ENCODE data around the gene PHACTR3.

DNA sequence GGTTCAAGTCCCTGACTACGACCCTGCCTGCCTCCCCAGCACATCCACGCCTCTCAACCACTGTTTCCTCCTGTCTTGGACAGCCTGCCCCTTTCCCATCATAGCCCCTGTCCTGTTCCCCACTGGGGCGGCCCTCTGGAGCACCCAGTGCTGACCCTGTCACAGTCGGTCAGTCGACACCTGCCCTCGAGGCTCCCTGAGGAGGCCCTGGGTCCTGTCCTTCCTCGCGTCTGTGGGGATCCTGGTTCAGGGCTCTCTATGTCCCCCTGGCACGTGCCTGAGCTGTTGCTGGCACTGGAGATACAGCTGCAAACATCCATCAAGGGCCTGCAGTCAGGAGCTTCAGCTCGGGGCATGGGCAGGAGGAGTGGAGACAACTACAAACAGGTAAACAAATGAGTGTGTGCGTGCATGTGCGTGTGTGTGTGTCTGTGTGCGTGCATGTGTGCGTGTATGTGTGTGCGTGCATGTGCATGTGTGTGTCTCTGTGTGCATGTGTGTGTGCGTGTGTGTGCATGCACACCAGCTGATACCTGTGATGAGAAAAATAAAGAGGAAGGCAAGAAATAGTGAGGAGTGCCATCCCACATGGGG, 132.8 kb downstream of the PHACTR3 start:
- TF ChIP-seq, protein P1, sequence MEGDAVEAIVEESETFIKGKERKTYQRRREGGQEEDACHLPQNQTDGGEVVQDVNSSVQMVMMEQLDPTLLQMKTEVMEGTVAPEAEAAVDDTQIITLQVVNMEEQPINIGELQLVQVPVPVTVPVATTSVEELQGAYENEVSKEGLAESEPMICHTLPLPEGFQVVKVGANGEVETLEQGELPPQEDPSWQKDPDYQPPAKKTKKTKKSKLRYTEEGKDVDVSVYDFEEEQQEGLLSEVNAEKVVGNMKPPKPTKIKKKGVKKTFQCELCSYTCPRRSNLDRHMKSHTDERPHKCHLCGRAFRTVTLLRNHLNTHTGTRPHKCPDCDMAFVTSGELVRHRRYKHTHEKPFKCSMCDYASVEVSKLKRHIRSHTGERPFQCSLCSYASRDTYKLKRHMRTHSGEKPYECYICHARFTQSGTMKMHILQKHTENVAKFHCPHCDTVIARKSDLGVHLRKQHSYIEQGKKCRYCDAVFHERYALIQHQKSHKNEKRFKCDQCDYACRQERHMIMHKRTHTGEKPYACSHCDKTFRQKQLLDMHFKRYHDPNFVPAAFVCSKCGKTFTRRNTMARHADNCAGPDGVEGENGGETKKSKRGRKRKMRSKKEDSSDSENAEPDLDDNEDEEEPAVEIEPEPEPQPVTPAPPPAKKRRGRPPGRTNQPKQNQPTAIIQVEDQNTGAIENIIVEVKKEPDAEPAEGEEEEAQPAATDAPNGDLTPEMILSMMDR (IDR thresholded peaks at IDR 0.05 in 8 of 11, conservative IDR thresholded peaks at IDR 0.05 in 3 of 11) = no peak
- TF ChIP-seq POLR2AphosphoS5 (IDR thresholded peaks at IDR 0.05) (no peak), POLR2A (IDR thresholded peaks at IDR 0.05) (no peak)

All from spleen (tissue), 7 donors.